H9 (cell line): ENCODE results near the gene SDK1. TPM values are rescaled to one million over a fixed set of nuclear protein-coding genes. Genes with fewer than 3 reads are reported as not detected.

Source experiments
- DNase-seq: peaks from one replicate; pipeline ENCODE4 v3.0.0-alpha.2; 2017
- H2AFZ ChIP-seq: one replicate; pipeline ENCODE4 v1.6.1; 2013; ENCODE audit warnings: mild to moderate bottlenecking, low read length, control low read depth, moderate library complexity
- H2AK5ac ChIP-seq: 2 replicates; pipeline ENCODE4 v1.6.1; 2013; ENCODE audit warnings: low read length, control low read depth, mixed read lengths; ENCODE audit not compliant: insufficient read length
- H2BK120ac ChIP-seq: one replicate; pipeline ENCODE4 v1.6.1; 2013; ENCODE audit warnings: low read depth, mild to moderate bottlenecking, low read length, control low read depth, inconsistent platforms; ENCODE audit not compliant: poor library complexity, severe bottlenecking
- H2BK12ac ChIP-seq: 2 replicates; pipeline ENCODE4 v1.6.1; 2013; ENCODE audit warnings: low read length, control low read depth, mixed read lengths, low read depth; ENCODE audit not compliant: insufficient read length
- H2BK15ac ChIP-seq: 2 replicates; pipeline ENCODE4 v1.6.1; 2013; ENCODE audit warnings: low read depth, low read length, control low read depth
- H2BK20ac ChIP-seq: one replicate; pipeline ENCODE4 v1.6.1; 2013; ENCODE audit warnings: low read depth, mild to moderate bottlenecking, low read length, control low read depth, inconsistent platforms; ENCODE audit not compliant: poor library complexity, severe bottlenecking
- H2BK5ac ChIP-seq: 2 replicates; pipeline ENCODE4 v1.6.1; 2013; ENCODE audit warnings: low read length, control low read depth, mixed read lengths; ENCODE audit not compliant: insufficient read length
- H3K14ac ChIP-seq: 2 replicates; pipeline ENCODE4 v1.6.1; 2013; ENCODE audit warnings: low read length, control low read depth; ENCODE audit not compliant: insufficient read depth
- H3K18ac ChIP-seq: 2 replicates; pipeline ENCODE4 v1.6.1; 2013; ENCODE audit warnings: low read depth, mild to moderate bottlenecking, mixed read lengths, low read length, control low read depth; ENCODE audit not compliant: insufficient read length
- H3K23ac ChIP-seq: 2 replicates; pipeline ENCODE4 v1.6.1; 2013; ENCODE audit warnings: low read length, control low read depth, mixed read lengths, low read depth; ENCODE audit not compliant: insufficient read length
- H3K23me2 ChIP-seq: 2 replicates; pipeline ENCODE4 v1.6.1; 2013; ENCODE audit warnings: low read depth, mild to moderate bottlenecking, mixed read lengths, low read length, control low read depth; ENCODE audit not compliant: insufficient read length, poor library complexity, severe bottlenecking
- H3K27ac ChIP-seq: 2 replicates; pipeline ENCODE4 v1.5.1; 2013; ENCODE audit warnings: low read length, control low read depth, mixed read lengths, low read depth; ENCODE audit not compliant: insufficient read length
- H3K27me3 ChIP-seq: 2 replicates; pipeline ENCODE4 v1.6.1; 2013; ENCODE audit warnings: low read length, control low read depth, inconsistent platforms; ENCODE audit not compliant: insufficient read depth
- H3K4ac ChIP-seq: 2 replicates; pipeline ENCODE4 v1.6.1; 2013; ENCODE audit warnings: low read depth, mild to moderate bottlenecking, control low read depth, inconsistent platforms, low read length, moderate library complexity
- H3K4me1 ChIP-seq: 2 replicates; pipeline ENCODE4 v1.6.1; 2013; ENCODE audit warnings: low read length, control low read depth, inconsistent platforms; ENCODE audit not compliant: insufficient read depth
- H3K4me2 ChIP-seq: 2 replicates; pipeline ENCODE4 v1.6.1; 2013; ENCODE audit warnings: low read length, control low read depth, mixed read lengths; ENCODE audit not compliant: insufficient read length, insufficient read depth
- H3K56ac ChIP-seq: 2 replicates; pipeline ENCODE4 v1.6.1; 2013; ENCODE audit warnings: low read depth, mild to moderate bottlenecking, mixed read lengths, low read length, control low read depth; ENCODE audit not compliant: insufficient read length
- H3K79me1 ChIP-seq: 2 replicates; pipeline ENCODE4 v1.6.1; 2013; ENCODE audit warnings: low read depth, mild to moderate bottlenecking, moderate library complexity, low read length, control low read depth, inconsistent platforms; ENCODE audit not compliant: insufficient read depth, poor library complexity, severe bottlenecking
- H3K79me2 ChIP-seq: 2 replicates; pipeline ENCODE4 v1.6.1; 2013; ENCODE audit warnings: low read length, control low read depth, inconsistent platforms; ENCODE audit not compliant: insufficient read depth
- H3K9ac ChIP-seq: 2 replicates; pipeline ENCODE4 v1.6.1; 2013; ENCODE audit warnings: low read length, control low read depth, mixed read lengths; ENCODE audit not compliant: insufficient read length; ENCODE audit errors: extremely low read depth
- H3K9me3 ChIP-seq: one replicate; pipeline ENCODE4 v1.6.1; 2013; ENCODE audit warnings: low read depth, low read length, inconsistent platforms; ENCODE audit not compliant: control insufficient read depth
- H3T11ph ChIP-seq: one replicate; pipeline ENCODE4 v1.6.1; 2013; ENCODE audit warnings: mild to moderate bottlenecking, low read length, control low read depth, inconsistent platforms
- H4K20me1 ChIP-seq: one replicate; pipeline ENCODE4 v1.6.1; 2013; ENCODE audit not compliant: control insufficient read depth, insufficient read length, insufficient read depth
- H4K5ac ChIP-seq: 2 replicates; pipeline ENCODE4 v1.6.1; 2013; ENCODE audit warnings: low read depth, mild to moderate bottlenecking, mixed read lengths, low read length, control low read depth; ENCODE audit not compliant: insufficient read length
- H4K8ac ChIP-seq: replicated peaks from 2 replicates; pipeline ENCODE4 v1.6.1; 2013; ENCODE audit warnings: low read length, control low read depth, mixed read lengths, low read depth; ENCODE audit not compliant: insufficient read length
- H4K91ac ChIP-seq: 2 replicates; pipeline ENCODE4 v1.6.1; 2013; ENCODE audit warnings: low read depth, mild to moderate bottlenecking, moderate library complexity, mixed read lengths, low read length, control low read depth; ENCODE audit not compliant: insufficient read length
- H3K27ac Mint-ChIP-seq, 3 experiments: 2 replicates in 2 of 3; 3 replicates in 1 of 3; pipeline ENCODE4 v1.8.0; 2020 to 2021; ENCODE audit warnings: mixed read lengths in 3 of 3, mild to moderate bottlenecking in 1 of 3, moderate library complexity in 1 of 3
- H3K27me3 Mint-ChIP-seq: 2 replicates; pipeline ENCODE4 v1.8.0; 2021; ENCODE audit warnings: low read depth, mild to moderate bottlenecking, moderate library complexity, mixed read lengths
- H3K36me3 Mint-ChIP-seq, 3 experiments: 2 replicates in 2 of 3; 3 replicates in 1 of 3; pipeline ENCODE4 v1.8.0; 2020 to 2021; ENCODE audit warnings: low read depth in 3 of 3, mixed read lengths in 3 of 3; ENCODE audit not compliant: insufficient read depth in 1 of 3
- H3K4me1 Mint-ChIP-seq, 2 experiments: 2 replicates each; pipeline ENCODE4 v1.8.0; 2020; ENCODE audit warnings: mixed read lengths in 2 of 2
- H3K4me3 Mint-ChIP-seq, 2 experiments: 2 replicates in 1 of 2; 3 replicates in 1 of 2; pipeline ENCODE4 v1.8.0; 2020 to 2021; ENCODE audit warnings: mild to moderate bottlenecking in 2 of 2, mixed read lengths in 2 of 2, moderate library complexity in 1 of 2
- H3K9me3 Mint-ChIP-seq, 2 experiments: 2 replicates in 1 of 2; 3 replicates in 1 of 2; pipeline ENCODE4 v1.8.0; 2020; ENCODE audit warnings: mild to moderate bottlenecking in 2 of 2, mixed read lengths in 2 of 2, moderate library complexity in 1 of 2
- CTCF ChIP-seq: fragments of 200-600 bp; sonication (generic); conservative IDR thresholded peaks from 3 replicates; pipeline ENCODE4 v1.8.0; 2021; ENCODE audit warnings: antibody characterized with exemption, mild to moderate bottlenecking
- WGBS: extraction: QIAGEN DNeasy Blood & Tissue Kit; methylation state at CpG from one replicate; pipeline ENCODE4 v1.1.7; 2013; ENCODE audit warnings: missing lambda C conversion rate, low lambda C conversion rate, mixed read lengths; ENCODE audit not compliant: insufficient read length; ENCODE audit errors: extremely low coverage; 5-methylcytosine and 5-hydroxymethylcytosine counted together
- total RNA-seq: library from RNA; stranded (reverse); gene quantifications from 2 replicates; pipeline ENCODE4 v1.2.1, GENCODE V29; 2021

SDK1 gene
- total RNA-seq, 1 experiment from 2014 or later, result 8.7 TPM

- Histone ChIP-seq H3K23ac (no peak overlapping the region), H2BK120ac (no peak overlapping the region), H2BK15ac (no peak overlapping the region), H2AK5ac (no peak overlapping the region), H3K14ac (no peak overlapping the region), H3K9ac (no peak overlapping the region), H3K27me3 (no peaks in the 10 kb centered on the region), H3K79me1 (no peaks in the 10 kb centered on the region), H3K79me2 (no peaks in the 10 kb centered on the region), H2BK12ac (no peak overlapping the region), H3K23me2 (no peaks in the 10 kb centered on the region), H2AFZ (no peak overlapping the region), H2BK20ac (no peak overlapping the region), H4K5ac (no peak overlapping the region), H3K4me2 (no peak overlapping the region), H4K20me1 (no peaks in the 10 kb centered on the region), H3K18ac (no peak overlapping the region), H4K91ac (no peak overlapping the region), H3K9me3 (no peaks in the 10 kb centered on the region), H3K56ac (no peak overlapping the region), H2BK5ac (no peak overlapping the region), H3K27ac (no peak overlapping the region), H3K4ac (no peak overlapping the region), H3K4me1 (peaks cover 9% of the 10 kb centered on the region; the same call in 1 of the 2 replicates), H3T11ph (no peak overlapping the region), H4K8ac (no peak overlapping the region)
- Mint-ChIP-seq H3K36me3 (peaks cover 0 to 2% (median 0%) of the 10 kb centered on the region in 3 experiments; a peak in 1 of 7 replicates), H3K4me3 (no peak overlapping the region), H3K9me3 (no peaks in the 10 kb centered on the region; a peak in 1 of 5 replicates), H3K27ac (peak overlapping the region in 1 of 3 experiments; percentile 94; a peak in 2 of 7 replicates), H3K27me3 (no peaks in the 10 kb centered on the region; the same call in 1 of the 2 replicates), H3K4me1 (peaks cover 47 to 66% of the 10 kb centered on the region in 2 experiments)
- no CpG with 5 or more reads among the region's 11 CpGs for WGBS
- no peak for TF ChIP-seq CTCF
- no peak for DNase-seq
Observed at GRCh38 chr7:4138866-4139265, 837.8 kb downstream of the SDK1 start.
